NCI-H146 (cell line): ENCODE measurements around the gene LPAR3.
"Not testable (repeated sequence)": the region's sequence is repeated elsewhere in the genome, so short reads cannot be mapped to it uniquely, and the experiment has no call there.

Experiments
- DNase-seq: peaks from one replicate; lab custom pipeline; 2025; lab: John Stamatoyannopoulos, UW

LPAR3 gene, protein sequence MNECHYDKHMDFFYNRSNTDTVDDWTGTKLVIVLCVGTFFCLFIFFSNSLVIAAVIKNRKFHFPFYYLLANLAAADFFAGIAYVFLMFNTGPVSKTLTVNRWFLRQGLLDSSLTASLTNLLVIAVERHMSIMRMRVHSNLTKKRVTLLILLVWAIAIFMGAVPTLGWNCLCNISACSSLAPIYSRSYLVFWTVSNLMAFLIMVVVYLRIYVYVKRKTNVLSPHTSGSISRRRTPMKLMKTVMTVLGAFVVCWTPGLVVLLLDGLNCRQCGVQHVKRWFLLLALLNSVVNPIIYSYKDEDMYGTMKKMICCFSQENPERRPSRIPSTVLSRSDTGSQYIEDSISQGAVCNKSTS

GRCh38 chr1:84892705-84893618 lies at the start of gene LPAR3:
Gene LPAR3 (minus strand): TSS chr1:84893206. CDS start chr1:84866120, 27,086 bp downstream.
- no peak for DNase-seq

GRCh38 chr1:84941843-84942242 lies 48.8 kb upstream of the LPAR3 start:
- DNase-seq = no peak

- DNase-seq = no peak
Observed at GRCh38 chr1:84940481-84940880, 47.5 kb upstream of the LPAR3 start.

GRCh38 chr1:84939761-84940160 lies 46.8 kb upstream of the LPAR3 start:
- DNase-seq = no peak

- DNase-seq = no peak
Observed at GRCh38 chr1:84939151-84939550, 46.1 kb upstream of the LPAR3 start.

DNA sequence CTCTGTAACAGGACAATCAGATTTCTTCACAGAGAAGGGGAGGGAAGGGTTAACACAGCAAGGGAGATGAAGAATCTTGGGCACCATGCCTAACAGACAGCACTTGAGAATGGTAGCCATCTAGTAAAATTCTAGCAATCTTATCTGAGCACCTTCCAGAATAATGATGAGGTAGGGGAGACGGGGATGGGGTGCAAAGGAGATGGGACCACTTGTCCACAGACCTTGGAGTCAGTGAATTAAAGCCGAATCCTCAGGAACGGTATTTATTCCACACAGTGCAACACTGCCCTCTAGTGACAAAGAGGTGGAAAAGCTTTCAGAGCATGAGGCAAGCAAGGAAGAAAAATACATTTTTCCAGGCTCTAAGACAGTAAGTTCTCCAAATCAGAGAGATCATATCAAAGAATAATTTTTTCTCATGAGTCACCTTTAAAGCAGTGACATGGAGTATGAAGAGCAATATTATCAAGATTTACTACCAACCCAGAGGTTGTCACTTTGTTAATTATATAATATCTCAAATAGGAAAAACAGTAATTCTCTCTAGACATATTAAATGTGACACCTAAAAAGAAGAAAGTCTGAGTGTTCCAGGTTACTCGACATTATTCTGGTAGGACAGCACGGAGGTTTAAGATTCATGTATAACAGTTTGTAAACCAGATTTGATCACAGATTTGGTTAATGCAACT lies 43.3 kb upstream of the LPAR3 start:
- DNase-seq = peak; percentile 62

DNA sequence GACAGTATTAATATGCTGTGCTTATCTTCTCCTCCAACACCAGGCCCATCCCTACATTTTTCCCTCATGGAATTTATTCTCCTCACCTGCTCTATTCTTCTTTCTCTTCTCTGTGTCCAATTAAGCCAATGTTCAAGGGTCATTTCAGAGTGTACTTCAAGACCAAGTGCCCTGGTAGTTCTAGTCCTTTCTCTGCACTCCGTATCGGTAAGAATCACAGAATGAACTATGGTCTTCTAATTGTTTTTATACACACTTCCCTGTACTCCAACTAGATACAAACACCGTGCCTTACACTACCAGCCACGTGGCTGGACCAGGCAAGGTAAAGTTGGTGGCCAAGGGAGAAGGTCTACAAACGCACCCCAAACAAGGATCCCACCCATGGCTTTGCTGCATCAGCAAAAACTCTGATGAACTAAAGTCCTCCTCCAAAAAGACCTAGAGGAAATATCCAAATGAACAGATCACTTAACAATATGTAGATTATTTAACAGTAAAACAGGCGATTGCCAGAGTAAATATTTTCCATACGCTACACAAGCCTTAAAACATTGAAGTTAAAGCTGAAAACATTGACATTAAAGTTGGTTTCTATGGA lies 40.1 kb upstream of the LPAR3 start:
- no peak for DNase-seq

GRCh38 chr1:84930831-84931230 lies 37.8 kb upstream of the LPAR3 start:
- no peak for DNase-seq

DNA sequence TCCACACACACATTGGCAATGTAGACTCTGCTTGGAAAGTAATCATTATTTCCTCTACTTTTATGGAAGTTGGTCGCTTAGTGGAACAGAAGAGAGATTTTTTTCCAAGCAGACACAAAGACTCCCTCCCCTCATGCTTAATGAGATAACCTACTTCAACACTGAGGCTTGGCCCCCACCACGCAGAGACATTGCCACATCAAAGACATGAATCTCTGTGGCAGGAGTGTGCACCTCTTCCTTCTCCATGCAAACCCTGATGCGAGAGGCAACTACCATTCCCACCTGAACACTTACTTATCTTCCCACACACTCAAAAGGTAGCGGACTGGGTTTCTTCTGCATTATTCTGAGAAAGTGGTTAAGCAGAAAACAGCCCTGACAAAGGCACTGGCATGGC lies 37.3 kb upstream of the LPAR3 start:
- no peak for DNase-seq

GRCh38 chr1:84929581-84929980 lies 36.6 kb upstream of the LPAR3 start:
- no peak for DNase-seq

GRCh38 chr1:84928979-84929378 lies 36.0 kb upstream of the LPAR3 start:
- DNase-seq = no peak

GRCh38 chr1:84923317-84923716 lies 30.3 kb upstream of the LPAR3 start:
- no peak for DNase-seq

DNA sequence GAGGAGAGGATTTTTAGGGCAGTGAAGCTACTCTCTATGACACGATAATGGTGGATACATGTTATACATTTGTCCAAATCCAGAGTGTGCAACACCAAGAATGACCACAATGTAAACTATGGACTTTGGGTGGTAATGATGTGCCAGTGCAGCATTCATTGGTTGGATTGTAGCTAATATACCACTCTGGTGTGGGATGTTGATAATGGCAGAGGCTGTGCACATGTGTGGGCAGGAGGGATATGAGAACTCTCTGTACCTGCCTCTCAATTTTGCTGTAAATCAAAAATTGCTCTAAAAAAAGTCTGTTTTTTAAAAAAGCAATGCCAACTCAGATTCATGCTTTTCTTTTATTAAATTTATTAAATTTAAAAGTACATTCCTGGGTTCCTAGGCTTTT lies 27.2 kb upstream of the LPAR3 start:
- no peak for DNase-seq

GRCh38 chr1:84919461-84919970 lies 26.5 kb upstream of the LPAR3 start:
- no peak for DNase-seq

GRCh38 chr1:84918726-84919336 lies 25.8 kb upstream of the LPAR3 start:
- no peak for DNase-seq

DNA sequence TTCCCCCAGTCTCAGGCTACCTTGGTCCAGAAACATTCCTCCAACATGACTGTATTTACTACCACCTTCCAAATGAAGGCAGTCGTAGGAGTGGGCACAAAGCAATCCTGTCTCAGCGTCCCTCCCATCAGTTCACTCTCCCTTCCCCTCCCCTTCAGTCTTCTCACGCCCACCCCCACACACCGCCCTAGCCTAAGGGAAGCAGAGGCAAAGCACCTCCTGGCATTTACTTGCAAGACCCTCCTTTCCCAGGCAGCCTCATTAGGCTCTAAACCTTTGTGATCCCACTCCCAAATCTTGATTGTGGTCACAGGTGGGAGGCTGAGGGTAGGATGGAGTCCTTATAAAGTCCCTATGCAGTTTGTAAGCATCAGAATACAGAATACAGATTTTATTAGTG lies 23.9 kb upstream of the LPAR3 start:
- no peak for DNase-seq

DNA sequence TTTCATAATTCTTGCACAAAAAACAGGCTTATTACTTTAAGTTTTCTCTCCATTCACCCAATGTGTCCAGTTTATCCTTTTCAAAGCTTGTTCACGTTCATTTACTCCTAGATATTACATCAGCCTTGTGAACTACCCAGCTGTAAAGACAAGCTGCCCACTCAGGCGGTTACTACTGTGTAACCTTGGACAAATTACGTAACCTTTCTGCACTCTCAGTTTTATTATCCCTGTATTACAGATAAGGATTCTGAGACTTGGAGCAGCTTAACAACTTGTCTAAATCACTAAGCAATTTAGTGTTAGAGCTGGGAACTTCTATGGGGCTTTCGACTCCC lies 20.5 kb upstream of the LPAR3 start:
- DNase-seq = no peak

GRCh38 chr1:84912726-84913554 lies 19.9 kb upstream of the LPAR3 start:
- DNase-seq = no peak

DNA sequence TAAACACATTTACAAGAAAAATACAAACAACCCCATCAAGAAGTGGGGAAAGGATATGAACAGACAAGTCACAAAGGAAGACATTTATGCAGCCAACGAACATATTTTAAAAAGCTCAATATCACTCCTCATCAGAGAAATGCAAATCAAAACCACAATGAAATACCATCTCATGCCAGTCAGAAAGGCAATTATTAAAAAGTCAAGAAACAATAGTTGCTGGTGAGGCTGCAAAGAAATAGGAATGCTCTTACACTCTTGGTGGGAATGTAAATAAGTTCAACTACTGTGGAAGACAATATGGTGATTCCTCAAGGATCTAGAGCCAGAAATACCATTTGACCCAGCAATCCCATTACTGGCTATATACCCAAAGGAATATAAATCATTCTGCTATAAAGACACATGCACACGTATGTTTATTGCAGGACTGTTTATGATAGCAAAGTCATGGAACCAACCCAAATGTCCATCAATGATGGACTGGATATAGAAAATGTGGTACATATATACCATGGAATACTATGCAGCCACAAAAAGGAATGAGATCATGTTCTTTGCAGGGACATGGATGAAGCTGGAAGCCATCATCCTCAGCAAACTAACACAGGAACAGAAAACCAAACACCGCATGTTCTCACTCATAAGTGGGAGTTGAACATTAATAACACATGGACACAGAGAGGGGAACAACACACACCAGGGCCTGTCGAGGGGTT lies 15.9 kb upstream of the LPAR3 start:
- not testable (repeated sequence) for DNase-seq
